Lower leg skin (tissue), 3 donors: ENCODE measurements around the gene CAMK2A.

ENCODE experiments used
- POLR2A ChIP-seq, 2 donors: fragments of 450-650 bp; IDR thresholded peaks; one replicate each; pipeline ENCODE4 v1.6.1; 2016 to 2017; ENCODE audit warnings: antibody characterized with exemption in 2 of 2, mild to moderate bottlenecking in 1 of 2, moderate library complexity in 1 of 2
- TF ChIP-seq, protein P1 (sequence below), 3 donors: fragments of 450-650 bp; IDR thresholded peaks; one replicate each; pipeline ENCODE4 v1.5.1; 2016; ENCODE audit warnings: antibody characterized with exemption in 3 of 3, mild to moderate bottlenecking in 3 of 3, moderate library complexity in 2 of 3

DNA sequence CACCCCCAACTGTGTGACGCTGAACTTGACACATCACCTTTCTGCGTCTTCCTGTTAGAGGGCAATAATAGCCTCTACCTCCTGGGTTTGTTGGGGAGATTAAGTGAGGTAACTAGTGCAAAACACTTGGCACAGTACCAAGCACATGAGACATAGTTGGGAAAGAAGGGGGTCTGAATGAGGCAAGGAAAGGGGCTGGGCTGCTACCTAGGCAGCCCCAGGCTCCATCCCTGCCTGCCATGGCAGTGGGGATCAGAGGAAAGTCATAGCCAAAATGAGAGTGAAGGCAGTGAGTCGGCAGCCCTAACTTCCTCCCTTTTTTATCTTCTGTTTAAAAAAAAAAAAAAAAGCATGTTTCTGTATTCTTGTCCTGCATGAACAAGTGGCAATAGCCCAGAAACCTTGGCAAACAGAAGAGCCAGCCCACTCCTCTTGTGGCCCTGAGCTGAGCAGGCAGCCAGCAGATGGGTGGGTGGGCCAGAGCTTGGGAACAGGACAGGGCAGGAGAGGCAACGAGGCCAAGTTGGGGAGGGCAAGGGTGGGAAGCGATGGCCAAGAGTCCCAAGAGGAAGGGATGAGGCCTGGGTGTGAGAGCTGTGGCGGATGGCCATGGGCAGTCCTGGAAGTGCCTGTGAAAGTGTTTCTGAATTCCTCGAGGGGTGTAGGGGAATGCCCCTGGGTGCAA is 11.4 kb downstream of the CAMK2A start:
- TF ChIP-seq, protein P1, sequence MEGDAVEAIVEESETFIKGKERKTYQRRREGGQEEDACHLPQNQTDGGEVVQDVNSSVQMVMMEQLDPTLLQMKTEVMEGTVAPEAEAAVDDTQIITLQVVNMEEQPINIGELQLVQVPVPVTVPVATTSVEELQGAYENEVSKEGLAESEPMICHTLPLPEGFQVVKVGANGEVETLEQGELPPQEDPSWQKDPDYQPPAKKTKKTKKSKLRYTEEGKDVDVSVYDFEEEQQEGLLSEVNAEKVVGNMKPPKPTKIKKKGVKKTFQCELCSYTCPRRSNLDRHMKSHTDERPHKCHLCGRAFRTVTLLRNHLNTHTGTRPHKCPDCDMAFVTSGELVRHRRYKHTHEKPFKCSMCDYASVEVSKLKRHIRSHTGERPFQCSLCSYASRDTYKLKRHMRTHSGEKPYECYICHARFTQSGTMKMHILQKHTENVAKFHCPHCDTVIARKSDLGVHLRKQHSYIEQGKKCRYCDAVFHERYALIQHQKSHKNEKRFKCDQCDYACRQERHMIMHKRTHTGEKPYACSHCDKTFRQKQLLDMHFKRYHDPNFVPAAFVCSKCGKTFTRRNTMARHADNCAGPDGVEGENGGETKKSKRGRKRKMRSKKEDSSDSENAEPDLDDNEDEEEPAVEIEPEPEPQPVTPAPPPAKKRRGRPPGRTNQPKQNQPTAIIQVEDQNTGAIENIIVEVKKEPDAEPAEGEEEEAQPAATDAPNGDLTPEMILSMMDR (IDR thresholded peaks at IDR 0.05), result no peak
- no peak for TF ChIP-seq POLR2A (IDR thresholded peaks at IDR 0.05)
